HG03159 (cell line): ENCODE results near the gene RIGI.
"Not testable (repeated sequence)": the region's sequence is repeated elsewhere in the genome, so short reads cannot be mapped to it uniquely, and the experiment has no call there.

ENCODE experiments used
- ATAC-seq: cut with Tn5 transposase; IDR thresholded peaks from one replicate; pipeline ENCODE4 v1.9.1; 2021; ENCODE audit warnings: mild to moderate bottlenecking, moderate library complexity; ENCODE audit not compliant: unreplicated experiment

RIGI gene

DNA sequence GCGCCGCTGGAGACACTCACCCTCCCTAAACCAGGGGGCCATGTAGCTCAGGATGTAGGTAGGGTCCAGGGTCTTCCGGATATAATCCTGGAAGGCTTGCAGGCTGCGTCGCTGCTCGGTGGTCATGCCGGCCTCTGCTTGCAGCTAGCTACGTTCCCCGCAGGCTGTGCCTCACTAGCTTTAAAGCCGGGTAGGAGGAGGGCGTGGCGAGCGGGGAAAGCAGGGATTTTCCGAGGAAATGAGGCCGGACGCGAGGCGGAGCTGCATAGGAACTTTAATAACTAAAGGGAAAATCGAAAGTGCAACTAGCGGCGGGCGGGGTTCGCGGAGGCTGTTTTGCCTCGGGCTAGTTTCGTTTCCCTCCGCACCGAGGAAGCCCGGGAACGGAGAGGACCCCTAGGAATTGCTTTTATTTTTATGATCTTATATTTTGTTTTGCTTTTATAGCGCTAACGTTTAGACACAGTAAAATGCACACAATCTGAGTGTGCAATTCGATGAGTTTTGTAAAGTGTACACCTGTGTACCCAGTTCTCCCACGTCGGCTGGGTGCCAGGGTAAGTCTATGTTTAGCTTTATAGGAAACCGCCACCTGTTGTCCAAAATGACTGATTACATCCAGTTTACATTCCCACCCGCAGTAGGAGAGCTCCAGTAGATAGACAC lies at the start of gene RIGI:
Gene RIGI (minus strand): TSS at position 156 of the 666 bp plus-strand sequence. CDS start 30 bp downstream, at position 126.
- peak; percentile 67 for ATAC-seq

DNA sequence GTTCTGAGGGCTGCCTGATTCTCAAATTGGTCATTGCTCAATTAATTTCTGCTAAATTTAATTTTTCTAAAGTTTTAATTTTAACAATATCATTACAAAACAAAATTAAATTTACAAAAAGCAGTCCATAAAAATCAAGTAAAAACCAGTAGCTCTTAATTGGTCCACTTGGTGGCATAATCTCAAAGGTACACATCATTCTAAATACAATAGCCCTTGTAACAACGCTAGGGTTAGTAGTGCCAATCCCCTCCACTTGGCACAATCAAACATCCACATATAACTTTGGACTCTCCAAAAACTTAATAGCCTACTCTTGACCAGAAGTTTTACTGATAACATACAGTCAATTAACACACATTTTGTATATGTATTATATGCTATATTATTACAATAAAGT lies 48.9 kb upstream of the RIGI start:
- no peak for ATAC-seq

DNA sequence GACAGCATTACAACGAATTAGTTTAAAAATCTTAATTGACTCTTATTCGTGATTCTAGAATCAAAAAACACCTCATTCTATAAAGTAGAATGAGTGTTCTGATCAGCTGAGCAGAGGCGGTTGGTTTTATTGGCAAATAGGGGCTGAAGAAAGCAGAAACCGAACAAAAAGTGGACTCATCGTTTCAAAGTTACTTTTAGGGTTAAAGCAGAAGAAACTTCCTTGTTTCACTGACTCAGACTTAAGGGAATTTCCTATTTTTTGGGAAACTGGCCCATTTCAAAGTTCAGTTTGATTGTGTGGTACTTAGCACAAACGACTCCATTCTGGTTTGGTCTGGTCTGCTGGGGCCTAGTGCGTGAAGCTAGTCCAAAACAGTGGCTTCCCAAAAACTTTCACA lies 47.8 kb upstream of the RIGI start:
- no peak for ATAC-seq

DNA sequence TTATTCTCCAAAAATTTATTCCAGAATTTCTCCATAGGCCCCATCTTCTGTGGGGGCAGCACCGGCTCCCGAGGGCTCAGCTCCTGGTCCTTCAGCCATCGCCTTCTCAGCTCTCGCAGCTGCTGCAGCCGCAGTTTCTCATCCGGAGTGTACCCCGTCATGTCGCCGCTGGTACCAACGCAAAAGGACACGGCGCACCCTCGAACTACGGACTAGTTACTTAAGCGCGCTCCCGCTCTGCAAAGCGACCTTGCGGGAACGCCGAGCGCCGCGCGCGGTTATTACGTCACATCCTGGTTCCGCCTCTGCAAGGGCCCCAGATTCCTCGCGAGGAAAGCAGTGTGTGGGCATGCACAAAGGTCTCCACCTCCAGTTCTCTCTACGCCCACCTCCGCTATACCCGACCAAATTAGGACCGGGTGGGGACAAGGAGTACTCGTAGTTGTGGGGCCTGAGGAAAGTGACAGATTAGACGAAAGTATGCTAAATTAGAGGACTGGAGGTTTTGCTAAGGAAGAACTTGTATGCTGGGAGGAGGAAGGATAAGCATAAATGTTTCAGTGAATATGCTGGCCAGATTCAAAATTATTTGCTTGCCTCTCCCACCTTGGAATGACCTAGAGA lies 47.0 kb upstream of the RIGI start, which contains the start of gene NDUFB6:
Gene NDUFB6 (minus strand): TSS at position 260 of the 624 bp plus-strand sequence. CDS start 99 bp downstream, at position 161.
- peak; percentile 79 for ATAC-seq

DNA sequence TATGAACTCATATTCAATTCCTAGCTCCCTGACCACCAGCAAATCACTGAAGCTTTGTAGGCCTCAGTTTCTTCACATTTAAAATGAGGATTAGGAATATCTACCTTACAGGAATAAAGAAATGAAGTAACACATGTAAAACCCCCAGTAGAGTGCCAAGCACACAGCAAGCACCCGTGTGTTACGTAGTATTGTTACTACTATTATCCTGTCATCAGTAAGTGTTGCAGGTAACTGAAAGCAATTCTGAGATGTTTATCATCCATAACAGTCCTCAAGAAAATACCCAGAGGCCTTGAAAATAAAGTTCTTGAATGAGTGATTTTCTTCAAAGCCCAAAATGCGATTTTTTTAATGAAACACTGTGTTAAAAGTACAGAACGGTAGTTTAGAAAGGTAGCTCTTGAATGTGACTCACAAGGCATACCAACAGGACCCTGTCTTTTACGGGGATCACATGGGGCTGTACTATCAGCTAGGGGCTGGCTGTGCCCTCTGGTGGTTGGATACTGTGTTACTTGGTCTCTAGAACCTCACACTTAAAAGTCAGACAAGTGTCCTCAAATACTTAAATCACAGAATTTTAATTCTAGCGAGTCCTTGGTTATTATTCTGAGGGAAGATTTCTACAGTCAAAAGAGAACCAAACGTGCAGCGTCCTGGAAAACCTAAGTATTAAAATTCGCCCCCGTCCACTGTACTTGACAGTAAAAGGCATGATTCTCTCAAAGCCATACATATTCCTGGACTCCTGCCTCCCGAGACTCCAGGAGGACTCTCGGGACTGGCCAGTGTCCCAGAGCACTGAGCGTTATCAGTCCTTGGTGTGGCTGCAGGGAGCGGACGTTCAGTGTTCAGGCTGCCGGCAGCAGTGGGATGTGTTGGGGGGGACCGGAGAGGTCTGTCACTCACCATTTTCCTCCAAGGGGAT lies 46.2 kb upstream of the RIGI start:
- ATAC-seq, result peak; percentile 90

DNA sequence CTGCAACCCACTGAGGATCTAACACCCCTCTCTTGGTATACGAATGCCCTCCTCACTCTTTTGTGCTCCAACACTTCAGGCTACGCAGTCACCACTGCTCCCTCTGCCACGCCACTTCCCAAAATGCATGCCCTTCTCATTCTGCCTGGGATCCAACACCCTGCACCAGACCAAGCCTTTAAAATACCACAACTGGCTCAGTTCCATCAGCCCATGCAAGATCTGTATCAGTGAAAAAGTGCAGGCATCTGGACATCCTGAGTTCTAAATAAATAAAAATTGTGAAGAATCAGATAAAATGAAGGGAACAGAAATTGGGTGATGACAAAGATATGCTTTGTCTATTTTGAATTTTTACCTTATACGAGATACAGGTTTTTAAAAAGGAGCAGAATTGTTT lies 44.3 kb upstream of the RIGI start:
- no peak for ATAC-seq

DNA sequence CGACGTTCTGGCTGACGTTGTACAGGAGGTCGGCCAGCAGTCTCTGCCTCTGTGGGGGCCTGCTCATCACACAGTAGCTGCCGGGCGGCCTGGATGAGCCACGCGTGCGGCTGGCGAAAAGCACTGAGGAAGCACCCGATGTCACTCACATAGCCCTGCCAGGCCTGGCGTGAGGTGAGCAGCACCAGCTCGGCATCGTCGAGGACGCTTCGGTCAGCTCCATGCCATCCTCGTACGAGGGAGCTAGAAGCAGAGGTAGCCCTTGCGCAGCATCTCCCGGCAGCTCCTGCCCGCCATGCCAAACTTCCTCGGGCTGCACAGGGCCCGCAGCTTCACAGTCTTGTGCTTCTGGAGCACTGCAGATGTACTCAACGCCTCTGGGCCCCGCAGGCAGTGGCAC lies 40.8 kb upstream of the RIGI start:
- ATAC-seq, result no peak

DNA sequence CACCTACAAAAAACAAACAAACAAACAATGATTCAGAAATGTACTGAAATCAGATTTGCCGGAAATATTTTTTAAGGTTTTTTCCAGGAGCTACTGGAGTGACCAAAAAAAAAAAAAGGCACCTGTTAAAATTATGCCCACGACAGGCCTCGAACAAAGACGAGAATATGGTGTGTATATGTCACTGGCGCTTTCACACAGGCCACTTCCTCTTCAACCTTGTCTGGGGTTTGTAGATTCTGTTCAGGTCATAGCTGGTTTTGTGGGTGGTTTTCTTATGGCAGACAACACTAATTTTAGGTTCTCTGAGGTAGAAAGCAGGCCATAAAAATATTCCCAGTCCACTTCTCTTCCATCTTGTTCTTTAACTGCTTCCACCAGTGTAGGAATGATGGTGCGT lies 40.0 kb upstream of the RIGI start:
- no peak for ATAC-seq

DNA sequence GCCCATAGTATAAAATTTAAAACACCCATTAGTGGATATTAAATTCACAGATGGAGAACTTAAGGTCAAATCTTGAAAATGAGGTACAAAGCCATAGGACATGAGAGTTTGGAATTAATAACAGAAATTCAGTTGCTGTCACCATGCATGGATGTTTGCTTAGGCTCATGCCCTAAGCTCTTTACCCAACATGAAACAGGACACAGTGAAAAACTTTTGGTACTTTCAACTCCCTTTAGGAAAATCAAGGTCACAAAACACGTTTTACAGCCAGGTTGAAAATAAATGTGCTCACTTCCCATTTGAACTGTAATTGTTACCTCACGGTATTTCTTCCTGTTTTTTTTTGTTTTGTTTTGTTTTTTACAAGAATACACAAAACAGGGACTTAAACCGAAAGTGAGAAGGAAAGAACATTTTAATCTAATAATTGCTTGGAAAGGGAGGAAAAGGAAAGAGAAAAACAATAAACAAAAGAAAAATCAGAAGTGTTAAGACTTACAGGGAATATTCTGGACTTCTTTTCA lies 32.5 kb upstream of the RIGI start:
- no peak for ATAC-seq

DNA sequence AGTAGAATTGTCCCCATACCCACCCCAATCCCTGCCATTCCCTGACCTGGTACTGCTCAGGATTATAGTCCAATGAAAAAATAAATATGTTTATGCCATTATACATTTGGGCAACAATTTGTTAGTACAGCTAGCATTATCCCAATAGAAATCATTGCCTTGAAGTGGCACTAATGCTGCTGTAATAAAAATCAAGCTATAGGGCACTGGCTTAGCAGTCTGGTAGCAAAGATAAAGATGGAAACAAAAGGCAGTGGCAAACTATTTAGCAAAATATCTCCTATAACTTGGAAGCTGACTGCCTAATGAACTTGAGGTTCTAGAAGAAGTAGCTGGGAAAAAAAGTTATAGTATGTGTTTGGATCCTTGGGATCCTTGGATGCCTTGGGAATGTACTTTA lies 28.6 kb upstream of the RIGI start:
- no peak for ATAC-seq

DNA sequence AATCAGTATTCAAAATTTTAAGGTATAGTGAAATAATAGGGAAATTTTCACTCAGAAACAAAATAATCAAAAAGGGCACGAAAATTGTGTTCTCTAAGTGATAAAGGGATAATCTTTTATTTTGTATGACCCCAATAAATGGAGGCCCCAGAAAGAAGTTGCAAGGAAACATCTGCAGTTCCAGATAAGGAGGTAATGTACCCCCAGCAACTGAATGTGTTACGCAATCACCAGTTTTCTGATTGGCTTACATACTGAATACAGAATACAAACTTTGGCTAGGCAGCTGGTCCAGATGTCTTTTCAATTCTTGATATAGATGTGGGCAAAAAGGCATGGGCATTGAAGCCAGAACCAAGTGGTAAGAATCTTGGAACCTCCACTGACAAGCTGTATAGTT lies 28.1 kb upstream of the RIGI start:
- ATAC-seq, result no peak

DNA sequence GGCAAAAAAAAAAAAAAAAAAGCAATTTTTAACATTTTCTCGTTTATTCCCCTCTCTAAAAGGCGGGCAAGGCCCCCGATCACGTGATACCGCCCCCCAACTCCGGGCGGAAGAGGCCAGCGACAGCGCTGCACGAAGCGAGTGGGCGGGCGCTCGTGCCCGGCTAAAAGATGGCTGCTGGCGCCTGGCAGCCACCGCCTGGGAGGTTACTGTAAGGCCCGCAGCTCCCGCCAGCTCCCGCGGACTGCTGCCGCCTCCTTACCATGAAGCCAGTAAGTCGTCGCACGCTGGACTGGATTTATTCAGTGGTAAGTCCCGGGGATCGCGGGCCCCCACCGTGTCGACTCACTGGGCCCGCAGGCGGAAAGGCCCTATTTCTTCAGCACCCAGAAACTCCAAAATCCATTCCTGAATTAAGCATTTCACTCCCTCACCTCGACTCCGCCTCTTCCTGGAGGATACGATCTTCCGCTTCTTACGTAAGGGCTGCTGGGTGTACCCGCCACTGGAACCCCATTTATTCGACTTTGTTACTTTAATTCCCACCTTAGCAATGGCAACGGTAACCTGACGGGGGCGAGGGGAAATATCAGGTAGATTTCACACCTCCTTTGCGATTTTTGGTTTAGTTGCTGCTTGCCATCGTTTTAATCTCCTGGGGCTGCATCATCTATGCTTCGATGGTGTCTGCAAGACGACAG lies 26.3 kb upstream of the RIGI start, which contains the start of the genes SMIM27 and TOPORS:
Gene SMIM27 (plus strand): TSS at position 156 of the 701 bp plus-strand sequence. CDS start 108 bp downstream, at position 264.
Gene TOPORS (minus strand): TSS at position 415 of the 701 bp plus-strand sequence. CDS start 150 bp downstream, at position 265.
- ATAC-seq, result peak; percentile 70

DNA sequence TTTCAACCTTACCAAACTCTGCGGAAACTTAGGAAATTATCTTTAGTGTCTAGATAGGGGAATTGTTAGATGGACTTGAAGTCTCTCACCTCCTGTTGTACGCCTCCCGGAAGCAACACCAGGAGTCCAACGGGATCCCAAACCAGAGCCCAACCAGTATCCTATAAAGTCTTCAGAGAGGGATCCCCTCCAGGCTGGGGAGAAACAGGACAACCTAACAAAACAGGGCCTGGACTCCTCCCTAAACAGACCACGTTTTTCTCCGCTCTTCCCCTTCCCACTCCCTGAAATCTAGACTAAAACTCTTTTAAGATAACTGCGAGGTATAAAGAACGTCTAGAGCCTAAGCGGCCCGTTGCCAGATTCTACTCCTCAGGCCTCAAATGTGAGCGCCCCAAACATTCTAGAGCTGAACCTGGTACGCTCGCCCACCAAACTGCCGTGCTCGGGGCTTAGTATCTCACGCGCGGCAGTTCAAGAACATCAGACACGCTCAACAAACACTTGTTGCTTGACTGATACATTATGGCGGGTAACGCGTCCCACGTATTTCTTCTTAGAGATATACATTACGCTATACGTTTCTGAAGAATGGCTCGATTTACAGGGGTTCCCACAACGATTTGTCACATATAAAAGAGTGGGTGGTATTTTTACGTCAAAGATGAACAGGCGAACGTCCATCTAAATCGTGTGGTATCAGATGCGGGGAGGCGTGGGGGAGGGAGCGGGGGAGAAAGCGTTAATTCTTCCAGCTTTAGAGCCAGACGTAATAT lies 25.5 kb upstream of the RIGI start:
- peak; percentile 13 for ATAC-seq

DNA sequence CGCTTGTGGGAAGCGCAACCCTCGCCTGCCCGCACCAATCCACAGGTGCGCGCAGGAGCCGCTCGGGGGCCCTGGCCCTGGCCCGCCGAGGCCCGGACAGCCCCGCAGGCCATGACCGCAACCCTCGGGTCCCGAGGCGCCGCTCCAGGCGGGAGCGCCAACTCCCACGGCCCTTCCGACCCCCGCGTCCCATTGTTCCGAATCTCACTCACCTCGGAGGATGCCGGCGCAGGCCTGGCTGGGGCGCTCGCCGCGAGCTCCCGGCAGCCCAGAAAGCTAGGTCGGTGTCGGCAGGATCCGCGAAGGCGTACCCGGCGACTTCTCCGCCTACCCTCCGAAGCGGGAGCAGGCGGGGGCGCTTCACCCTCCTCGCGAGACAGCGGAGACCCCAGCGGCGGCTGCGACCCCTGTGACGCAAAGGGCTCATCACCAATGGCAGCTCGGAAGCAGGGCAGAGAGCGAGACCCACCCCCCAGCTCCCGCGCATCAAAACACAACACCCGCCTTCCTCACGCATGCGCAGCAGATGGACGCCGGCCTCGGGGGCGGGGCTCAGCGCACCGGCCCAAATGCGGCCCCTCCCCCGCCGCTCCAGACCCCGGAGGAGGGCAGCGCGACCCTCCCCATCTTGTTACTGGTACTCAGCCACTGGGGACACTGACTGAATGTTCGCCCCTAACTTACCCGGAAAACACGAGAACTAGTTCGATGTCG lies 24.7 kb upstream of the RIGI start:
- ATAC-seq, result peak; percentile 57

DNA sequence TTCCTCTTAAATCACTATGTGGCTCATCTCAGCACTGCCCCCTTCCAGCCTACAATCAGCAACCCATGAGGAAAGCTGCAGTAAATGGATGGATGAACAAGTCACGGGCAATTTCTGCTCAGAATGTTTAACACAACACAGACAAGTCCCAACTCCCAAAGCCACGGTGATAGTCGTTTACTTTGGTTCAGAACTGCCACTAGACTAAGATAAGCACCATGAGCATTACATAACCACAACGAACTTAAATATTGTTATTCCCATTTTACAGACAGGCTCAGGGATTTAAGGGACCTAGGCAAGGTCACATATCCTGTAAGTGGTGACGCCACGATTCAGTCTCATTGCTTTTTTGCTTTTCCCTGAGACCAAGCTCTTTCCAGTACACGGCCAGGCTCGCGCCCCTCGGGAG lies 24.2 kb upstream of the RIGI start:
- no peak for ATAC-seq

DNA sequence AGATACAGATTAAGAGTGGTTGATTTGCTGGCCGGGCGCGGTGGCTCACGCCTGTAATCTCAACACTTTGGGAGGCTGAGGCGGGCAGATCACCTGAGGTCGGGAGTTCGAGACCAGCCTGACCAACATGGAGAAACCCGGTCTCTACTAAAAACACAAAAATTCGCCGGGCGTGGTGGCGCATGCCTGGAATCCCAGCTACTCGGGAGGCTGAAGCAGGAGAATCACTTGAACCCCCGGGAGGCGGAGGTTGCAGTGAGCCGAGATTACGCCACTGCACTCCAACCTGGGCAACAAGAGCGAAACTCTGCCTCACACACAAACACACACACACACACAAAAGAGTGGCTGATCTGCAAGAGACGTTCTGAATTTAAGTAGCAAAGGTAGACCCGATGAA lies 22.2 kb upstream of the RIGI start:
- ATAC-seq, result not testable (repeated sequence)

DNA sequence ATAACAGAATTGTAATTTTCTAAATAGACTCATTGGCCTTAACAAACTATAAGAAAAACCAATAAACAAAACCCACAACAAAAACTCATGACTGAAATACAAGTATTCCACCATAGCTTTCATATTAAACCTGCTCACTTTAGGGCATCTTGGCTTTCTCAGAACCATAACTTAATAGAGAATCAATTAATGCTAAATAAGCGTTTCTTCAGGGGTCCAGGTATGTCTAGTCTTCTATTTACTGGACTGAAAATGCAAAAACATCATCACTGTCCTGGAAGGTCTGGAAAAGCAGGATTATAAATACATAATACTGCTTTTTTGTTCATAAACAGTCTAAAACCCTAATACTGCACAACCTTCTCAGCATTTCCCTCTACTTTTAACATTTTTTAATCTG lies 19.9 kb upstream of the RIGI start:
- ATAC-seq, result no peak

DNA sequence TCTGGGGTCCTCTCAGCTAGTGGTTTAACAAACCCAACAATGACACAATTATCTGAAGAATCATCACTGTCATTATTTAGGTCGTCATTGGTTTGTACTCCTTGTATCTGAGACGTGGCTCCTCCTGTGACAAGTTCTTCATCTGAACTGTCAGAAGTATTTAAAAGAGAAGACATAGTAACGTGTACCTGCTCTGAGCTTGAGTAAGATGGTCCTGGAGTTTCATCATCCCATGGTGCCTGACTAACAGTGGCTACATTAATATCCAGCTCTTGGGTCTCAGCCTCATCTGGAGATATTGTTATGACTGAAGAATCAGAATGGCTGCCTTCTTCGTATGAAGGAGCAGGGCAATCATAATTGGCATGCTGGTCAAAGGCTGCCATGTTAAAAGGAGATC lies 17.1 kb upstream of the RIGI start:
- no peak for ATAC-seq

DNA sequence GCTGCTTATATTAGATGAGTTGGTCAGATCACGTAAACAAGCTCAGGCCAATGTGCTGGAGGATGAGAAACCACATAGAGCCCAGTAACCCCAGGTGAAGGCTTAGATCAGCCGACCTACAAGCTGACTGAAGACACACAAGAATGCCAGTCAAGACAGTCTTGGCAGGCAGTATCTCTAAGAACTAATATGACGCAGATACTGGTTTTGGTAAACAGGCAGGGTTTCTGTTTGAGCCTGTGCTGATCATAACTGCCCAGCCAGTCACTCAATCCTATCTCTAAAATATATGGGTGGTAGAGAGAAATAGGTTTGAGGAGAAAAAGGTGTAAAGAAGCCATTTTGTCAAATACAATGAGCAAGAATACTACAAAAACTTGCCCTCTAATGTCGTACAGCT lies 7.8 kb upstream of the RIGI start:
- no peak for ATAC-seq
